Measurements from ENCODE around the gene STX3. TPM values are rescaled to one million over a fixed set of nuclear protein-coding genes. Genes with fewer than 3 reads are reported as not detected.

STX3 gene
- total RNA-seq, 1 donor from 2014 or later, result 94.7 TPM

DNA sequence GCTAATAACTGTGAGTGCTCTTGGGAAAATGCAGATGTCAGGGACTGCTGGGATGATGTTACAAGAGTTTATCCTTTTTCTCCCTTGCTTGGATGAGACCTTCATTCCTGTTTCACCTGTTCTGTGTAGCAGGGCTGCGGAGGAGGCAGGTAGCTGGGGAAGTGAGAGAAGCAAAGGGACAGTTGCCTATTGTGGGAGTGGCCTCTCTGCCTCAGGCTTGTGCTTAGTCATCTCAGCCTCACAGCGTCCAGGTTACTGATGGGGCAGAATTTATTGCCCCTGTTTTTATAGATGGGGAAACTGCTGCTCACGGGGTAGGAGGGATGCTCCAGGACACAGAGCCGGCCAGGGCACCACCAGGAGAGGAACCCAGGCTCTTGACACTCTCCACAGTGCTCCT, 1.7 kb downstream of the STX3 start:
- intact Hi-C loops (cut with micrococcal nuclease), result loop anchor here (5.0 to 10.0 kb wide), 3 partner anchors 582 to 1182 kb away; partner anchors contain the start of genes DTX4, FAM111B, LPXN and ZFP91

- intact Hi-C loops (cut with micrococcal nuclease), result loop anchor here (5.0 to 10.0 kb wide), 3 partner anchors 584 to 1184 kb away; partner anchors contain the start of genes DTX4, FAM111B, LPXN and ZFP91
Observed at GRCh38 chr11:59758401-59759037, 3.3 kb downstream of the STX3 start.

DNA sequence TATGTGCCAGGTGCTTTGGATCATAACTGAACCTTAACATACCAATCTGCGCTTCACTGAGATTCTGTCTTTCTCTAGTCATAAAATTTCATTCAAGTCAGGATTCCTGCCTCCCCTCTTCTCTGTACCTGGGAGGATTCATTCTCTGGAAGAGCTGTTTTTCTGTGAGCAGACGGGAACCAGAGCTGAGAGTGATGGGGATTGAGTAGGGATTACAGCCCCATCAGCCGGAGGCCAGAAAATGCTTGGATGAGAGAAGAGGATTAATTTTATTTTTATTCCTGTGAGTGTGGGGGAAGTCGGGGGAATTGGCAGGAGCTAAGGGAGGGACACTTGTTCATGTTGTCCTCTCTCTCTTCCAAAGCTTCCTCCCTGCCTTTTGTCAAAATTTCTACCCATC, 4.7 kb downstream of the STX3 start:
- intact Hi-C loops (cut with micrococcal nuclease), result loop anchor here (5.0 to 10.0 kb wide), 3 partner anchors 585 to 1185 kb away; partner anchors contain the start of genes DTX4, FAM111B, LPXN and ZFP91

- intact Hi-C loops (cut with micrococcal nuclease), result no loop called here
Observed at GRCh38 chr11:59760771-59761170, 5.6 kb downstream of the STX3 start.

- intact Hi-C loops (cut with micrococcal nuclease), result no loop called here
Observed at GRCh38 chr11:59761993-59762392, 6.8 kb downstream of the STX3 start.

GRCh38 chr11:59765068-59765735, 10.0 kb downstream of the STX3 start:
- intact Hi-C loops (cut with micrococcal nuclease), result no loop called here

DNA sequence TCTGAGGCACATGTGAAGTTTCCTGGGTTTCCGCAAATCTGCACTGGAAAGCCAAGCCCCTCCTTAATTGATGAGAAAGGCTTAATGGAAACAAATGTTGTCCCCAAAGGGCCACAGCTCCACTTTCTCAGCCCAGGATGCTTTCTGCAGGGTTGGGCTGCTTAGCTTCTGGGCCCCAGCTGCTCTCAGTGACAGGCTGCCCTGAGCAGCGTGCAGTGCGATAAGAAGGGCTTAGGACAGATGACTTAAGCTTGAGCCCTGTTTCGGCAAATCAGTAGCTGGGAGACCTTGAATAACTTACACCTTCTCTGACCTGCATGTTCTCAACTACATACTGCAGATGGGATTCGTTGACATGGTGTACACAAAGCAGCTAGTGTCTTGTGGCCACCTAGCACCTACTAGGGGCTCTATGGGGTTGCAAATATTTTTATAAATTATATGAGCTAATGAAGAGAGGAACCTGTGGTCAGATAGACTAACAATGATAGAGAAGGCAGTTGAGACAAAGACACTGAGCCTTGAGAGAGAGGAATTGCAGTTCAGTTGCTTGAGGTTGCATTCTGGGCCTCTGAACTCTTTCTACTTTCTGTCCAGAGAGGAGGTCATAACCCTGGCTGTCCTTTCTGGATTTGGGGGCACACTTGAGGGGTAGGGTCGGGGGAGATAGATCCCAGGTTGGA, 11.5 kb downstream of the STX3 start:
- intact Hi-C loops (cut with micrococcal nuclease), result loop anchor here (1.0 kb wide), 3 partner anchors 12 to 36 kb away; no protein-coding TSS in a partner anchor

GRCh38 chr11:59767225-59767611, 12.0 kb downstream of the STX3 start:
- intact Hi-C loops (cut with micrococcal nuclease), result loop anchor here (1.0 kb wide), 3 partner anchors 13 to 35 kb away; no protein-coding TSS in a partner anchor

DNA sequence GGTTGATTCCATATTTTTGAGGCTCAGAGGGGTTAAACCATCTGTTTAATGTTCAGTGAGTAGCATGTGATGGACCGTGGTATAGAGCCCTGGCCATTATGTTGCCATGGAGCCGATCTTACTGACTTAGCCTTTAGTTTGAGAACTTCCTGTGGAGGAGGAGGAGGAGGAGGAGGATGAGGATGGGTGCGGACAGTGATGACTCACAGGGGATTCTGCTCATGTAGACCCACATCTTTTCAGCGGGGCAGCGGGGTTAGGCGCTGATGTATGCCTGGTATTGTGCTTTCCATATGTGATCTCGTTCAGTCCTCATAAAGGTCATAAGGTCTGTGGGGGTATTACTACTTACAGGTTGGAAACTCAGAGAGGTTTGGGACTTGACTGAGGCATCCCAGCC, 13.9 kb downstream of the STX3 start:
- intact Hi-C loops (cut with micrococcal nuclease), result no loop called here

DNA sequence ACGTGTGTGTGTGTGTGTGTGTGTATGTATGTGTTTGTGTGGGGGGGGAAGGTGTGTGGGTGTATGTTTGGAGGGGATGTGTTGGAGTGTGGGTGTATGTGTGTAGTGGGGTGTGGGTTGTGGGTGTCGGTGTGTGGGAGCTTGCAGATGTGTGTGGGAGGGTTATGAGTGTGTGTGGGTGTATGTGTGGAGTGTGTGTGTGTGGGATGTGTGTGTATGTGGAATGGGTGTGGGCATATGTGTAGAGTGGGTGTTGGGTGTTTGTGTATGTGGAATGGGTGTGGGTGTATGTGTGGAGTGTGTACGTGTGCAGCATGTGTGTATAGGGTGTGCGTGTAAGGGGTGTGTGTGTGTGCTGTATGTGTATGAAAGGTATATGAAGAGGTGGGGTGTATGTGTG, 14.7 kb downstream of the STX3 start:
- intact Hi-C loops (cut with micrococcal nuclease), result no loop called here

DNA sequence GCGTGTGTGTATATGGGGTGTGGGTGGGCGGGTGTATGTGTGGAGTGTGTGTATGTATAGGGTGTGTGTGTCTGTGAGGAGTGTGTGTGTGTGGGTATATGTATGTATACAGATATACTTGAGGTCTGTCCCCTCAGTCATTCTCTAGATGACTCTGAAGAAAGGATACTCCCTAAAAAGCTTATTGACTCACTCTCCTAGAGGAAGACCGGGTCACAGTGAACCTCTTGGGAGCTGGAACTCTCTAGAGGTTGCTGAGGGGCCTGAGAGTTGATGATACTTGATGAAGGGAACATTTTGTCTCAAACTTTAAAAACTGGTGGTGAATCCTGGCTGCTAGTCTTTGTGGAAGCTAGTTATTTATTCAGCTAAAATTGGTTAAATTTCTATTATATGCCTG, 15.1 kb downstream of the STX3 start:
- intact Hi-C loops (cut with micrococcal nuclease), result no loop called here

DNA sequence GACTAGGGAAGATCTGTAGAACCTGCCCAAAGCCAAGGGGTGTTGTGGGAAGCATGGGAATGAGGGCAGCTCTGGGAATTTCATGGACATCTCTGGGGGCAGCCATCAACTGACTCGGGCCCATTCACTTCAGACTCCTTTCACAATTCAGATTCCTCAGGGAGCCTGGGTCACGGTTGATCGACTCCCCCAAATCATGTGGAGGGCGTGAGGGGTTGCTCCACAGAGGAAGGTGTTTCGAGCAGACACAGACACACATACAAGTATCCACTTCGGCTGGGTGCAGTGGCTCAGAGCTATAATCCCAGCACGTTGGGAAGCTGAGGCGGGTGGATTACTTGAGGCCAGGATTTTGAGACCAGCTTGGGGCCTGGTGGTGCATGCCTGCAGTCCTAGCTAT, 15.7 kb downstream of the STX3 start:
- intact Hi-C loops (cut with micrococcal nuclease), result no loop called here

GRCh38 chr11:59771605-59772004, 16.4 kb downstream of the STX3 start:
- intact Hi-C loops (cut with micrococcal nuclease), result loop anchor here (1.0 to 2.0 kb wide), 2 partner anchors 12 to 17 kb away; no protein-coding TSS in a partner anchor

- intact Hi-C loops (cut with micrococcal nuclease), result loop anchor here (1.0 to 2.0 kb wide), 2 partner anchors 16 to 19 kb away; no protein-coding TSS in a partner anchor
Observed at GRCh38 chr11:59773083-59773440, 17.9 kb downstream of the STX3 start.

DNA sequence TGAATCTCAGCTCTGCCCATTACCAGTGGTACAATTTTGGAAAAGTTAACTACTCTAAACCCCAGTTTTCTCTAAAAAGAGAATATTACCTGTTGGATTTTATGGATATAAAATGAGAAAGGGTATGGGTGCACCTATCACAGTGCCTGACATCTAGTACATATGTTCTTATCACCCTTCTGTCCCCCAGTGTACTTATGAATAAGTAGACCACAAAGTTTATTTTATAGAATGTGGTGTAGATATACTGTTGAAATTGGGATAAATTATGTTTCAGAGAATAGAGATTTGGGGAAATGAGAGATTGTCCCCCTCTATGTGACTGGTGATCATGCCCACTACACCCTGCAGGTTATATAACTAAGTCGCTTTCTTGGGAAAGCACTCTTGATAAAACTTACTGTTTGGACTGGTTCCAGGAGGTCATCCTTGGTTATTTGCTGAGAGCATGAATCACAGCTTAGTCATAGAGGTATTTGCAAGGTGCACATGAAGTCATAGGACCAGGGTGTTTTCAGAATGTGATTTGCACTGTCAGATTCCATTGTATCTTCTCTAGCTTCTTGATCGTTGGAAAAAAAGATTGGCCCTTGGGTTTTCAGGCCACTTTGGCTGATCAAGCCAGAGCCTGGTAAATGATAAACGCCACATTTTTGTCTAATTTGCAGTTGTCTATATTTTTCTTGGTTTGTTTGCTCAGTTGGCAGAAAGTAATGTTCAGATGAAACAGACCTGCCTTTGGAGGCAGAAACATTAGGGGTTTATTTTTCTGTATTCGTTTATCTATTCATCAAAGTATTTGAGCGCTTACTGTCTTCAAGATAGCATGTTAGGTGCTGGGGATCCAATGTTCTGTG, 21.3 kb downstream of the STX3 start:
- intact Hi-C loops (cut with micrococcal nuclease), result no loop called here

DNA sequence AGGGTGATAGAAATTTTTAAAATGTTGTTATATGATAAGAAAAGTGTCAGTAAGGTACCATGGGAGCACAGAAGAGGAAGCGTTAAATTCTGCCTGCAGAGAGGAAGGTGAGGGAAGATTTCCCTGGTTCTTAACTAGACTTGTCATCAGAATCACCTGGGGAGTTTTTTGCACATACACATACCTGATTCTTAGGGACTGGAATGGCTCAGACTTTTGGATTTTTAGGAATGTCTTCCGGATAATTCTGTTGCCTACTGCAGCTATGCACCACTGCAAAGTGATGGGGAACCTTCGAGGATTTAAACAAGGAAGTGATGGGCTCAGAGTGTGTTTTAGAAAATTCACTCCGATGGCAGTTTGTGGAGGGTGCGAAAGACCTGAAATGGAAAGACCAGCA, 21.9 kb downstream of the STX3 start:
- intact Hi-C loops (cut with micrococcal nuclease), result no loop called here

DNA sequence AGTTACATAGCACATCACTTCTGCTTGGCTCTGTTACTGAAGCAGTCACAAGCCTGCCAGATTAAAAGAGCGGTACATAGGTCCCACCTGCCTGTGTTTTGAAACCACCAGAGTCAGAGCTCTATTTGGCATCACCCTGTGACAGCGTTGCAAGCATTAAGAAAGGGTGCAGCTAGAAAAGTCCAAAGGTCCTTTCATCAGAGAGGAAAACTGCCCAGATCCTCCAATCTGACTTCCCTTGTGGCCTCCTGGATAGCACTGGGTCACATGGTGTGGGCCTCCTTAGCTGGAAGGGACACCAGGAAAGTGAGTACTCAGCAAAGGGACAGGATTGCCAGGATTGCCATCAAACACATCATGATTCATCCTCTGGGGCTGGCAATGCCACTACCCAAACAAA, 22.9 kb downstream of the STX3 start:
- intact Hi-C loops (cut with micrococcal nuclease), result no loop called here

DNA sequence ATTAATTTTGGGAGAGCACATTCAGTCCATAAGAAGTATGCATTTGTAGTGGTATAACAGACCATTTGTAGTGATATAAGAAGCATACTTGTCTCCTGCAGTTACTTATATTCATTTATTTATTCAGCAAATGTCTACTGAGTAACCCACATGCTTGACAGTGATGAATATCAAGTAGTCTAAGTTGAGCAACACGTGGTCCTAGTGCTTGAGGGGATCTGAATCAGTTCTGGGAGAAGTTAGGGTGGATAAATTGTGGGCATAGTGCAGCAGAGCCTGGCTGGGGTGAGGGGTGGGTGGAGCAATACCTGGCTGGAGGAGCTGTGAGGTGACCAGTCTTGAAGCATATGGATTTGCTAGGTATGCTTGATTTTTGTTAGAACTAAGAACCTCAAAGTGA, 24.3 kb downstream of the STX3 start:
- intact Hi-C loops (cut with micrococcal nuclease), result no loop called here

DNA sequence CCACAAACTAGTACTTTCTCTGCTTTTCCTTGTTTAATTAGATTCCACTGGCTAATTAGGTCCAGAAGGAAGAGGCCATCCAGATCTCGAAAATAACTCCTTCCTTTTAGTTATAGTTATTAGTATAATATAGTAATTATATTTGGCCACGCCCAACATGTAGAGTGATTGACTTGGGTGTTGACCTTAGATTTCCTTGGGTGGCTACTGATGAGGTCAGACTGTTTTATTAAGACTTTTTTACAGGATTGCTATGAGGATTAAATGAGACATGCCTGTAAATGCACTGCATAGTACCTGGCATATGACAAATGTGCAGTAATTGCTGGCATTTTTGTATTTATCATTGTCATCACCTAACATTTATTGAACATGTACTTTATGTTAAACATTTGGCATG, 26.9 kb downstream of the STX3 start:
- intact Hi-C loops (cut with micrococcal nuclease), result no loop called here

- intact Hi-C loops (cut with micrococcal nuclease), result loop anchor here (1.0 to 2.0 kb wide), 4 partner anchors 11 to 29 kb away; no protein-coding TSS in a partner anchor
Observed at GRCh38 chr11:59783632-59784090, 28.5 kb downstream of the STX3 start.

- intact Hi-C loops (cut with micrococcal nuclease), result loop anchor here (2.0 kb wide), 1 partner anchor 18 kb away; no protein-coding TSS in a partner anchor
Observed at GRCh38 chr11:59784441-59784840, 29.3 kb downstream of the STX3 start.

Data from T-helper 1 cell treated with Interleukin-12 subunit alpha and Interleukin-12 subunit beta and Interleukin-4 antibody, amounts not matched to agents 30 ng/mL and 1 ng/mL, for 36 hours (primary cell).